NCI-H2227 treated with DMSO at 0.1 percent for 48 hours (cell line): ENCODE measurements around the gene TBC1D10A.

Experiments used
- DNase-seq: peaks from one replicate; lab custom pipeline; 2025; lab: John Stamatoyannopoulos, UW

Gene TBC1D10A

DNA sequence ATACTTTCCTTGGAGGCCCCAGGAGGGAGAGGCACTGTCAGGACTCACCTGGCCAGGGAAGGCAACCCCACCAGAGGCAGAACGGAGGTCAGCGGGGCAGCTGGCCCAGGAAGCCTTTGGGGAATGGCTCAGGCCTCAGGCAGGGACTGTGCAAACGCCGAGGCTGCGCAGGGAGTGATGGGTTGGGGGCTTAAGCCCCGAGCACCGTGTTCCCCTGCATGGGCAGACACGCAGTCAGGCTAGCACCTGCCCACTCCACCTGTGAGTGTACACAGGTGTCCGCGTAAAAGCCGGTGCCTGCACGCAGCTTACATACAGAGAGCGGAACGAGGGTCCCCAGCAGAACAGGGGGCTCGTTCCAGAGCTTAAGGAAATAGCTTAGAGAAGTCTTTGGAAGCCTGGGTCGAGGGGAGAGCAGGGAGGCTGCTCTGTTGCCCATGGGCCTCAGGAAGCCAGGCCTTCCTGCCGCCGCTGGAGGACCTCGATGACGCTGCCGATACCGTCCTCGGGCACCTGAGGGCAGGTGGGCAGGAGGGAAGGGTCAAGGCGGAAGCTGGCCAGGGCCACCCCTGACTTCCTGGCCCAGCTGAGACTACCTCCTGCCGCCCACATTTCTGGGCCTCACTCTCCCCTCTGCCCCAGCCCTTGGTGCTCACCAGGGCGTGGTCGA lies 41.4 kb downstream of the TBC1D10A start:
- DNase-seq = no peak

DNA sequence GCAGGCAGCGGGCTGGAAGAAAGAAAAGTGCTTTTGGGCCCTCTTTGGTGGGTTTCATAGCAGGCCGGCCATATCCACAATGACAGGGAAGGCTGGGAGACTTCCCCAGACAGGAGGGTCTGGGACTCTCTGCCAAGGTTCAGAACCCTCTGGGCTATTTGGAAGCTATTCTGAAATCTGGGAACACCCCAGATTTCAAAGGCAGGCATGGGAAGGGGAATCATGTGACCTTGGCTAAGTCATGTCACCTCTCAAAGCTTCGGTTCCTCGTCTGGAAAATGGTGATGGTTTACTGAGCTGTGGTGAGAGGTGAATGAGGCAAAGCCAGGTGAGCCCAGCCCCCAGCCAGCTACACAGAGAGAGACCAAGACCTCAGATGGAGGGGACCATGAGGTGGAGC lies 42.1 kb downstream of the TBC1D10A start:
- no peak for DNase-seq

DNA sequence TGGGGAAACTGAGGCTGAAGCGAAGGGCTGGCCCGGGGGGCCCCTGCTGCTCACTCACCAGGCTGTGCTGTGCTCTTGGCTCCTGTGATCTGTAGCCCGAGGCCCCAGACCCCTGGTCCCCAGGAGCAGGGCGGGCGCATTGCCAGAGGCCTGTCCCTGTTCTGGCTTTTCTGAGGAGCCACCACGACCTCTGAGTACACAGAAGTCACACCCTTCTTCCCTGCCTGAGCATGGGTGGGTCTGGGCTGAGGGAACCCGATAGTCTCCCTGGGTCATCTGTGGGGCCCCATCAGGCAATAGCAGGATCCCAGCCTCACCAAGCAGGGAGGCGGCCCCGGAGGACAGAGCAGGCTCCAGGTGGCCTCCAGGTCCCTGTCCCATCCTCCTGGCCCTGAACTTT lies 42.6 kb downstream of the TBC1D10A start:
- no peak for DNase-seq

DNA sequence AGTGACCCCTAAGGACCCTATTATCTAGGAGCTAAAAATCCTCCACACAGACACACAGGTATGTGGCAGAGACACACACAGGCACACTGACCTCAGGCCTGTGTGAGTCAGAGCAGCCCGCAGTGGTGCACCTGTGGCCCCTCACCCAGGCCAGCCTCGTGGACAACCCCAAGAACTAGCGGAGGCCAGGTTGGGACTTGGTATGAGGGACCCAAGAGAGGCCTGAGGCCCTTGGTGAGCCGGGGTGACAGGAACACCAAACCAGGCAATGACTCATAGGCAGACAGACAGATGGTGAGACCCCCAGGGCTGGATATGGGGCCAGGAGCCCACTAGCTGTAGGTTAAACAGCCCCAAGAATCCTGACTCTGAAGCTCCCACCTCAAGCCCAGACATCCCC lies 43.4 kb downstream of the TBC1D10A start:
- DNase-seq = no peak

DNA sequence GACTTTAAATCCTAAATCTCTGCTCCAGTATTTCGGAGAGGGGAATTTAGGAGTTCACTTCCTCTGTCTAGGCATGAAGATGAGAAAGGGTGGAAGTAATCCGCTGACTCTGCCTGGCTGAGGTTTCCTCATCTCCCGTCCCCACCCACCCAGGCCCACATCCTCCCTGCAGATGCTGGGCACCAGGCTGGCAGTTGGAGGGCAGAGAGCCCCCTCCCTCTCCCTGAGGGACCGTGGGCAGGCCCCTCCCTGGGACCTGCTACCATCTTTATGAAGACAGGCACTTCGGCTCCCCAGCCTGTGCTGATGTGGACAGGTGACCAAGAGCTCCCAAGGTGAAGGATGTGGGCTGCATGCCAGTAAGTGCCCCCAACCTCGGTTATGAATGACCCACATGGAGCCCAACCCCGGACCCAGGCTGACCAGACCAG lies 44.1 kb downstream of the TBC1D10A start:
- no peak for DNase-seq

DNA sequence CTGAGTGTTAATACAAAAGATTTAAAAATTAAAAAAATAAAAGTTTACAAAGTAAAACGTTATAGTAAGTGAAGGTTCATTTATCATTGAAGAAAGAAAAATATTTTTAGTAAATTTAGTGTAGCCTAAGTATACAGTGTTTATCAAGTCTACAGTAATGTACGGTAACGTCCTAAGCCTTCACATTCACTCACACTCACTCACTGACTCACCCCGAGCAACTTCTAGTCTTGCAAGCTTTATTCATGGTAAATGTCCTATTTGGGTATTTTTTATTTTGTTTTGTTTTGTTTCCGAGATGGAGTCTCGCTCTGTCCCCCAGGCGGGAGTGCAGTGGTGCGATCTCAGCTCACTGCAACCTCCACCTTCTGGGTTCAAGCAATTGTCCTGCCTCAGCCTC lies 46.2 kb downstream of the TBC1D10A start:
- DNase-seq = no peak

DNA sequence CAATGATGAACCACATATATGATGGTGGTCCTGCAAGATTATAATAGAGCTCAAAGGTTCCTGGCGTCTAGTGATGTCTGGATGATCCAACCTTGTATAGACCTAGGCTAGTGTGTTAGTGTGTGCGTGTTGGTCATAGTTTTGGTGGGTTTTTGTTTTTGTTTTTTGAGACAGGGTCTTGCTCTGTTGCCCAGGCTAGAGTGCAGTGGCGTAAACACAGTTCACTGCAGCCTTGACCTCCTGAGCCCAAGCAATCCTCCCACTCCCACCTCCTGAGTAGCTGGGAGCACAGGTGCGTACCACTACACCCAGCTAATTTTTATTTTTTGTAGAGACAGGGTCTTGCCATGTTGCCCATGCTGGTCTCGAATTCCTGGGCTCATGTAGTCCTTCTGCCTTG lies 46.8 kb downstream of the TBC1D10A start:
- no peak for DNase-seq

DNA sequence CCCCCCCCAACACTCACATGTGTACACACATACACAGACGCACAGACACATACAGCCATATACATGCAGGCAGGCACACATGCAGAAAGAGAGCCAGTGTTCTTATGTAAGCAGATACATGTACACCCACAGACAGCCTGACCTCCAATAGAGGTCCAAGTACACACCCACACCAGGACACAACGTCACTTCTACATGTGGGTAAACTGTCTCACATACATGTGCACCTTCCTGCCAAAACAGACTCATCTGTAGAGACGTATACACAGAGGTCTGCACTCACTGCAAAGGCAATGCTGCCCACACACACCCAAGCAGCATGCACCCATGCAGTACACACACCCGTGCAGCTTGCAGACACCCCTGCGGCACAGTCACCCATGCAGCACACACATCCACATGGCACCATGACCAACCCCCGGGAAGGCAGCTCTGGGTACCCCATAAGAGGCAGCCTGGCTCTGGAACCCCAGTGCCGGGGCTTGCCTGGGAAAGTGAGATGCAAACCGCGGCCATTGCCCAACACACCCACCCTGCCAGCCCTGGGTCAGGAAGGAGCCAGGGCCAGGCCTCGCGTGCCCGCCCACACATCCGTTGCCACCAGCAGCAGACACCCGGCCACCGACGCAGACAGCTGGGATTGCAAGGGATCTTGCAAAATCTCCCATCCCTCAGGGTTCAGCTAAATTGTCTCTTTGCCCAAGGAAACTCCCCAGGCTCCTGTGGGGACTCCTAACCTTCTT lies 47.5 kb downstream of the TBC1D10A start:
- DNase-seq = no peak

DNA sequence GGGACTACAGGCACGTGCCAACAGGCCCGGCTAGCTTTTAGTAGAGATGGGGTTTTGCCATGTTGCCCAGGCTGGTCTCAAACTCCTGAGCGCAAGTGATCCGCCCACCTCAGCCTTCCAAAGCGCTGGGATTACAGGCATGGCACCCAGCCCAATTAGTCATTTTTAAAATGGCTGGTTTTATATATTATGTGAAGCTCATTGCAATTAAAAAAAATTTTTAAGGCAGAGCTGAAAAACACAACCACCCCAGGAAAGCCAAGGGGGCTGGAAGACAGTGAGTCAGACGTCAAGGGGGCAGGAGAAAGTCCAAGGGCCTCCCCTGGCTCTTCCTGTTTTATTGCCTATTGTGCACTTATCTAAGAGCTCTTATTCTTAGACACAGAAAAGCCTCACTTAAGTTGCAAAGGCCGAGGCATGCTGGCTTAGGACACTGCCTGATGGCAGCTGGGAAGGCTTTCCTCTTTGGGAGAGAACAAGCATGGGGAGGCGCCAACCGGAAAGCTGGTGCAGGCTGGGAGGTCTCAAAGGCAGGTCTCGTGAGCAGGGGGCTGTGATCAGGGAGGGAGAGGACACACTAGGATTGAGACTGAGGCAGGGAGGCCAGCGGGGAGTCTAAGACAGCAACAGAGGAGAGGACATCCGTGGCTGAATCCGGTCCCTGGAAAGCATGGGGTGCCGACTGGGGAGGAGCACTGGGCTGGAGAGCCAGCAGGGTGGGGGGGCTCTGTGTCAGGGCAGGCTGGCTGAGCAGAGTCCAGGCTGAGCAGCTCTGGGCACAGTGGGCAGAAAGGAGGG lies 49.0 kb downstream of the TBC1D10A start:
- DNase-seq = no peak

DNA sequence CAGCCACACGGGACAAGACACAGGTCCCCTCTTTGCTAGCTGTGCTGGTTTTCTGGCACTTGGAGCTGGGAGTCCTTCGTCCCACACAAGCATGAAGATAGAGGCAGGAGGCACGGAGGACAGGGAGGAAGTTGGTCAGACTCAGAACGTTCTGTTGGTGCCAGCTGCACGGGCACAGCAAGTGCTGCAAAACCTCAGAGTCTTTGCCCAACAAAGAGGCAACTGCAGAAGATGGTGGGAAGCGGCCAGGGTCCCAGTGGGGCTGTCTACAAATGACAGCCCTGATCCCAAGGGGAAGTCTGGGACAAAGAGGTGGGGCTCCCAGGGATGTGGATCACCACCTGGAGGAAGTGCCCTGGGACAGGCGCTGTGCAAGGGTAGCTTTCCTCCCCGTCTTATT lies 50.7 kb downstream of the TBC1D10A start:
- no peak for DNase-seq

DNA sequence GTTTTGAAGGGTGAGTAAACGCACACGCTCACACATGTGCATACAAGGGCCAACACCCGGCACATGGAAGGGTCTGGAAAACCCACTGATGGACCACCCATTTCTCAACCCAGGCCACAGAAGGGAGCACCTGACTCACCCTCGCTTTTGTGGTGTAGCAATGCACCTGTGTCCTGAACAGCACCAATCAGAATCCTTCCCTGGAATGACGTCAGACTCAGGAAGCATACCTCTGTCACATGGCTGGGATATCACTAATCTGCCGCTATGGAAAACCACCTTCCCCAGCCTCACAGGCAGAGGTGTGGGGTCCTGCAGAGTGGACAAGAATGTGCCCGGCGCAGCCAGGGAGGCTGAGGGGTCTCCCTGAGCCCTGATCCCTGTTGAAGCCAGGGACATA lies 51.1 kb downstream of the TBC1D10A start:
- no peak for DNase-seq

DNA sequence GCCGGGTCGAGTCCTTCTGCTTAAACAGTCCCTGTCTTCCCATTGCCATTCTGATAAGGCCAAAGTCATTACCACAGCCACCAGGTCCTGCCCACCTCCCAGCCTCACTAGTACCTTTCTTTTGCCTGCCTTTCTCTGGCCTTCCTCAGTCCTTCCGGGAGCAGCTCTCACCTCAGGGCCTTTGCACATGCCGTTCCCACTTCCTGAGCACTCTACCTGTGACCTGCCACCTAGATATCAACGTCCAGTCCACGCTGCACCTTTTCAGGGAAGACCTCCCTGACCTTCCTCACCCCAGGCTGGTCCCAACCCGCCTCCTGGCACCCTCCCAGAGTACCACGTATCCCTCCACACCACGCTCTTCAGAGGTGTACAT lies 52.3 kb downstream of the TBC1D10A start:
- DNase-seq = no peak

DNA sequence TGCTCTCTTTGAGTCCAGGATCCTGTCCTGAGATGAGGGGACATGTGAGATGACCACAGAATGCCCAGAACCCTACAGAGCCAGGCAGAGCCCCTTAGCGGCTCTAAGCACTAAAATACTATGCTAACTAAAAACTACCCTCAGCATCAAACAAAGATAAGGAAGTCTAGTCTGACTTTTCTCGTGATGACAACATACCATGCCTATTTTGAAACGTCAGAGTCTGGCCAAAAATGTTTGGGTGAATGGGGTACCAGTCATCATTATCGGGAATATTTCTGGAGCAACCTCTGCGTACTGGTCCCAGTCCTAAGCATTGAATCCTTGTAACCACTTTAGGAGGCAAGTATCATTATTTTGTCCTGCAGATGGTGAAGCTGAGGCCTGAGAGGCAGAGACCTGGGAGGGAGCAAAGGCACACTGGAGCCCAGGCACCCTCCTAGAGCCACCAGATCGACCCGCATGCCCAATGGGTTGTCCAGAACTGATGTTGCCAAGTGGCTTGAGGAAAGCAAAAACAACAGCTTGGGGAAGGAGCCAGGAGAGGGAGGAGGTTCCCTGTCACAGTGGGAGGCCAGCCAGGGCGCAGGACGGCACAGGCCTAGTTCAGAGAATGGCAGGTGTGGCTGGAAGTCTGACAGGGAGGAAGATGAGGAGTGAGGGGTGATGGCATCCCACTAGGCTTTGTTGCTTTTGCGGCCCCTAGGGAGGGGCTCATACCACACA lies 52.9 kb downstream of the TBC1D10A start:
- DNase-seq = no peak

DNA sequence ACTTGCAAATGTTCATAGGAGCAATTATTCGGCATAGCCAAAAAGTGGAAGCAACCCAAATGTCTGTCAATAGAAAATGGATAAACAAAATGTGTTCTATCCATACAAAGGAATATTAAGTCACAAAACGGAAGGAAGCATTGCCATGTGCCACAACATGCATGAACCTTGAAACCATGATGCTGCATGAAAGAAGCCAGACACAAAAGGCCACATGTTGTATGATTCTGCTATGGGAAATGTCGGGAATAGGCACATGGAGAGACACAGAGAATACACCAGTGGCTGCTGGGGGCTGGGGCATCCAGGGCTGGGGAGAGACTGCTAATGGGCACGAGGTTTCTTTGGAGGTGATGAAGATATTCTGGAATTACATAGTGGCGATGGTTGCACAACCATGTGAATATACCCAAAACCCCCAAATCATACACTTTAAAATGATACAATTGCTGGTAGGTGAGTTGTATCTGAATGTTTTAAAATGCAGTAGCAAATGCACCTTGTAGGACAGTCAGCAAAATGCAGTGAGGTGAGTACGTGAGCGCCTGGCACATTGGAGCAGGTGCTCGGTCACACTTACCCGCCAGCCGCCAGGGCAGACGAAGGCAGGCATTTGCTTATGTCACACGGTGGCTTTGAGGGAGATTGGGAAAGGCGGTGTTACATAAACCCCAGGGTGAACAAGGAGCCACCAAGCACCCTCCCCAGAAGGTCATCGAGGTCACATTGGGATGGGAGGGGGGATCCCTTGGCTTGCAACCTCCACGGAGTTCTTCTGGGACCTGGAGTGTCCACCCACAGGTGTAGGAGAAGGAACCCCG lies 53.8 kb downstream of the TBC1D10A start:
- DNase-seq = no peak

DNA sequence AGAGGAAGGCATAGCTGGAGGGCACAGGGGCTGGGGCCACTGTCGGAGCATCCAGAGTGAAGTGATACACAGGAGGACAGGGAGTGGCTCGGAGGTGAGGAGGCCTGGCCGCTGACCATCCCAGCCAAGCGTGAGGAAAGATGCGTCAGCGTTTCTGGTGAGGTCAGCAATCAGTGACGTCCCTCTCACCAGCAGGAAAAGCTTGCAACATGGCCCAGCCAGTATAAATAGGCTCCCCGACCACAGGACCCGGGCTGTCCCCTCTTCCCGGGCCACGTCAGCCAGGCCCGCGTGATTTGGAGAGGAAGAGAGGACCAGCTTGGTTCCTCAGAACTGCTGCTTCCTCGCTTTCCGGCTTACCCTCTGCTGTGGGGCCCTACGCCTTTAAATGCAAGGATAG lies 55.9 kb downstream of the TBC1D10A start:
- no peak for DNase-seq

DNA sequence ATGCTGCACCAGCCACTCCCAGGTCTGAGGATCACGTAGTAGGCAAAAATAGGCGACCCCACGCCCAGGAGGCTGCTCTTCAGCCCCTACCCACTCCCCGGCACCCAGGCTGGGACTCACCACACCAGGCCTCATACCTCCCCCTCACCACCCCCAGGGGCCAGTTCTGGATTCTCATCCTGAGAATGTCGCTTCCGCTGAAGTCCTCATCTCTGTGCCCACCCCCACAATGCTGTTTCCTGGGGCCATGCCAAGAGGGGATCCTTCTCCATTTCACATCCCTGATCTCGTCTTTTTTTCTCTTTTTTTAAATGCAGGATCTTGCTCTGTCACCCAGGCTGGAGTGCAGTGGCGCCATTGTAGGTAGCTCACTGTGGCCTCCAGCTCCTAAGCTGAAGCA lies 58.4 kb downstream of the TBC1D10A start:
- no peak for DNase-seq

DNA sequence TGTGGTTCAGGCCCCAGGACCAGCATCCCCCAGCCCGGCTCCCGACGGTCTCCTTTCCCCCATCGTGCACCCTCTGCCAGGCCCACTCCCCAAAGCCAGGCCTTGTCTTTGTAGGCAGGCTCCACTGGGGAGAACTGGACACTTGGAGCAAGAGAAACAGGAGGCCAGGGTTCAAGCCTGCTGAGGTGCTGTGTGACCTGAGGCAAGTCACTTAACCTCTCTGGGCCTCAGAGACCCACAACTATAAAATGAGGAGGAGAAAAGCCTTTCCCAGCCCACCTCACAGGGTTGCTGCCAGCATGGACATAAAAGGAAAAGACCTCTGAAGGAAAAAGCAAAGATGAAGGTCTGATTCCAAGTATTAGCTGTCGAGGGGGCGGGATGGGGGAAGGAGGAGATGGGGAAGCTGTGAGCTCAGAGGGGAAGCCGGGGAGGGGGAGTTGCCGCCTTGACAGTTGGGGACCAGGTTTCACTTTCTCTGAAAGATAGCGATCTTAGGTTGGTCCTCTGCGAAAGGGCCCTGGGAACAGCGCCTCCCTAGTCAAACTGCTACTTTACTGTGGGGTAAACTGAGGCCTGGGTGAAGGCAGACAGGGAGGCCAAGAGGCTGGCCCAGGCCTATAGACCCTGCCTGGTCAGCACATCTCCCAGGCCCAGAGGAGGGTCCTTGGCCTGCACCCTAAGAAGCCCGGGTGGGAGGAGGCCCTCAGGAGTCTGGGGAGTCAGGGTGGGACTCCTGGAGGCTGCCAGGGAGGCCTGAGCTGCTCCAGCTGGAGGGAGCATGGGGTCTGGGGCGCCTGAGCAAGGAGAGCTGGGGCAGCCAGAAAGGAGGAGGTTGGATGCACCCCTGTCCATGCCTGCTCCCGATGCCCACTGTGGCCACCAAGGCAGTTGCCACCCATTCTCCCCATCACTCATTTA lies 59.1 kb downstream of the TBC1D10A start:
- DNase-seq = no peak

DNA sequence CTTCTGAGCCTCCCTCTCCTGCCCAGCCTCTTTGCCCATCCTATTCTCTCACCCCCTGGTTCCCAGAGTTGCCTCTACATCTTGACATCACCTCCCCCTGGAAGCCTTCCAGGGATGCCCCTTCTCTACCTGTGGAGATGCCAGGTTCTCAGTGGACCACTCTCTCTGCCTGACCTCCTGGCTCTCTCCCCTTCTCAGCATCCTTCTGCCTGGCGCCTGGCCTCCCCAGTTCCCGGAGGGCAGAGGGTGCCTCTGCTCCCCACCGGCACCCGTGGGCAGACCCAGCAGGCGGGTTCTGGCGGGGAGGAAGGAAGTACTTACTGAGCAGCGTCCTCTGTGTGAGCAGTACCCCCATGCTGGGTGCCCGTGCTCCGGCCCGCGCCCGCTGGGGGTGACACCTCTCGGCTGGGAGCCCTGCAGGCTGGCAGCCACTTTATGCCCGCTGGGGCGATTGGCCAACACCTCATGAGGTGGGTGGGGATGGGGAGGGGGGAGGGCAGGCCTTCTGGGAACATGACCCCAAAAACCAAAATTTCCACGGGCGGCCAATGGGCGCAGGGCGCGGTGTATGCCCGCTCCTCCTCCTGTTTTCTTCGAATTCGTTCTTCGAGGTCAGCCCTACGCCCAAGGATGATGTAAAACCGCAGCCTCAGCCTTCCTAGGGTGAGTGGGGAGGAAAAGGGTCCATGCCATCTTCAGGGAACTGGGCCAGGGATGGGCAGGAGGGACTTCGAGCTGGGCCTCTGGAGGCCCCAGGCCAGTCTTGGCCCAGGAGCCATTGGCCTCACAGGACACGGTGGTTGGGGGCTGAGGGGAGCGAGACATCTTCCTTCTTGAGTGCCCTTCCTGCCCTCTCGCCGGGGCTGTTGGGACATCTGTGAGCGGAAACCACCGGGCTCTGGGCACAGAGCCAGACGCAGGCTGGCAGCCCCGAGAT lies 60.0 kb downstream of the TBC1D10A start, which contains the start of gene OSM:
Gene OSM, minus strand, starts transcription at position 407 of the 937 bp plus-strand sequence. Its CDS starts 52 bp downstream, at position 355.
- DNase-seq = no peak

DNA sequence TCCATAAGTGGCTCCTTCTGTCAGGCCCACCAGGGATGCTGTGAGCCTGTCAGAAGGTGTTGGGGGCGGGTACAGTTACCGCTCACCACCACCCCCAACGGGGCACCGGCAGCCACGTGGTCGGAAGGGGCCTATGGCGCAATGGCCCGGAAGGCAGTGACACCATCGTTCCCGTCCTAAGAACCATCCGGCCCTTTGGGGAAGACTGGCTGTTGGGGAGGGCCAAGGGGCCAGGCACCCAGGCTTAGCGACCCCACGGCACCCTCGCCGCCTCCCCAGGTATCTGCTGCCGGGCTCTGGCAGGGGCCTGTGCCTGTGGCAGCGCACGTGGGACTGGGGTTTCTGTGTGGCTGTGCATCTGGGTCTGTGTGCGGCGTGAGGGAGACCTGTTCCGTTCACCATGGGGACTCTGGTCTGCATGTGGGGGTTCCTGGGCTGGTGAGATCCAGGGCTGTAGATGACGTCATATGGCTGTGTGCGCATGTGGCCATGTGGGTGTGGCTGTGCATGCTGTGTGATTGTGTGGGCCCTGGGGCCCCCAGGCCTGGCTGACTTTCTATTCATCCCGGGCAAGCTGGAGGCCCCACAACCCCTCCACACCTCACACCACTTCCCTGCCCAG lies 60.8 kb downstream of the TBC1D10A start:
- no peak for DNase-seq
